HG03064 (cell line): ENCODE data around the gene TNFRSF11A.

Experiments used
- ATAC-seq: cut with Tn5 transposase; IDR thresholded peaks from one replicate; pipeline ENCODE4 v1.9.1; 2021; ENCODE audit warnings: low read depth; ENCODE audit not compliant: unreplicated experiment

The TNFRSF11A gene

GRCh38 chr18:62377131-62377807 lies 52.2 kb downstream of the TNFRSF11A start:
- no peak for ATAC-seq

- no peak for ATAC-seq
Observed at GRCh38 chr18:62379051-62379450, 53.9 kb downstream of the TNFRSF11A start.

- no peak for ATAC-seq
Observed at GRCh38 chr18:62381373-62381772, 56.3 kb downstream of the TNFRSF11A start.

GRCh38 chr18:62384068-62384467 lies 59.0 kb downstream of the TNFRSF11A start:
- ATAC-seq = no peak

- no peak for ATAC-seq
Observed at GRCh38 chr18:62384610-62385097, 59.5 kb downstream of the TNFRSF11A start.

- no peak for ATAC-seq
Observed at GRCh38 chr18:62386091-62386490, 61.0 kb downstream of the TNFRSF11A start.

- no peak for ATAC-seq
Observed at GRCh38 chr18:62386601-62387000, 61.5 kb downstream of the TNFRSF11A start.

- no peak for ATAC-seq
Observed at GRCh38 chr18:62387257-62387656, 62.1 kb downstream of the TNFRSF11A start.

GRCh38 chr18:62388855-62389760 lies 64.0 kb downstream of the TNFRSF11A start:
- no peak for ATAC-seq

- ATAC-seq = no peak
Observed at GRCh38 chr18:62389761-62390481, 64.8 kb downstream of the TNFRSF11A start.

GRCh38 chr18:62394006-62394763 lies 69.1 kb downstream of the TNFRSF11A start:
- no peak for ATAC-seq

- no peak for ATAC-seq
Observed at GRCh38 chr18:62396381-62396780, 71.3 kb downstream of the TNFRSF11A start.

GRCh38 chr18:62396967-62397366 lies 71.9 kb downstream of the TNFRSF11A start:
- no peak for ATAC-seq

GRCh38 chr18:62398291-62398690 lies 73.2 kb downstream of the TNFRSF11A start:
- no peak for ATAC-seq

- ATAC-seq = no peak
Observed at GRCh38 chr18:62399276-62399675, 74.2 kb downstream of the TNFRSF11A start.

- ATAC-seq = no peak
Observed at GRCh38 chr18:62399781-62400308, 74.7 kb downstream of the TNFRSF11A start.

GRCh38 chr18:62400916-62401315 lies 75.8 kb downstream of the TNFRSF11A start:
- no peak for ATAC-seq

- no peak for ATAC-seq
Observed at GRCh38 chr18:62402342-62402948, 77.3 kb downstream of the TNFRSF11A start.

- ATAC-seq = no peak
Observed at GRCh38 chr18:62403120-62403519, 78.0 kb downstream of the TNFRSF11A start.

- ATAC-seq = no peak
Observed at GRCh38 chr18:62404881-62405280, 79.8 kb downstream of the TNFRSF11A start.
